Lower leg skin (tissue), 3 donors: ENCODE results near the gene NCS1.

Source experiments
- POLR2A ChIP-seq, 2 donors: fragments of 450-650 bp; IDR thresholded peaks; one replicate each; pipeline ENCODE4 v1.6.1; 2016 to 2017; ENCODE audit warnings: antibody characterized with exemption in 2 of 2, mild to moderate bottlenecking in 1 of 2, moderate library complexity in 1 of 2
- TF ChIP-seq, protein P1 (sequence below), 3 donors: fragments of 450-650 bp; IDR thresholded peaks; one replicate each; pipeline ENCODE4 v1.5.1; 2016; ENCODE audit warnings: antibody characterized with exemption in 3 of 3, mild to moderate bottlenecking in 3 of 3, moderate library complexity in 2 of 3

GRCh38 chr9:130200038-130200849 is 28.0 kb downstream of the NCS1 start:
- TF ChIP-seq, protein P1, sequence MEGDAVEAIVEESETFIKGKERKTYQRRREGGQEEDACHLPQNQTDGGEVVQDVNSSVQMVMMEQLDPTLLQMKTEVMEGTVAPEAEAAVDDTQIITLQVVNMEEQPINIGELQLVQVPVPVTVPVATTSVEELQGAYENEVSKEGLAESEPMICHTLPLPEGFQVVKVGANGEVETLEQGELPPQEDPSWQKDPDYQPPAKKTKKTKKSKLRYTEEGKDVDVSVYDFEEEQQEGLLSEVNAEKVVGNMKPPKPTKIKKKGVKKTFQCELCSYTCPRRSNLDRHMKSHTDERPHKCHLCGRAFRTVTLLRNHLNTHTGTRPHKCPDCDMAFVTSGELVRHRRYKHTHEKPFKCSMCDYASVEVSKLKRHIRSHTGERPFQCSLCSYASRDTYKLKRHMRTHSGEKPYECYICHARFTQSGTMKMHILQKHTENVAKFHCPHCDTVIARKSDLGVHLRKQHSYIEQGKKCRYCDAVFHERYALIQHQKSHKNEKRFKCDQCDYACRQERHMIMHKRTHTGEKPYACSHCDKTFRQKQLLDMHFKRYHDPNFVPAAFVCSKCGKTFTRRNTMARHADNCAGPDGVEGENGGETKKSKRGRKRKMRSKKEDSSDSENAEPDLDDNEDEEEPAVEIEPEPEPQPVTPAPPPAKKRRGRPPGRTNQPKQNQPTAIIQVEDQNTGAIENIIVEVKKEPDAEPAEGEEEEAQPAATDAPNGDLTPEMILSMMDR (IDR thresholded peaks at IDR 0.05) = no peak
- no peak for TF ChIP-seq POLR2A (IDR thresholded peaks at IDR 0.05)
